ENCODE data around the gene METTL21A.

GRCh38 chr2:207662203-207662602 is 37.0 kb upstream of the METTL21A start:
- no peak for TF ChIP-seq MAX (CRISPR knock-in tag; IDR thresholded peaks at IDR 0.05)
- no peak for TF ChIP-seq TCF15 (CRISPR knock-in tag; IDR thresholded peaks at IDR 0.05)
- TF ChIP-seq TOE1 (IDR thresholded peaks at IDR 0.05; ENCODE audit: borderline replicate concordance) = no peak
- TF ChIP-seq TOE1 (CRISPR knock-in tag; IDR thresholded peaks at IDR 0.05; ENCODE audit: borderline replicate concordance, low read depth) = no peak
- no peak for TF ChIP-seq CHD7 (IDR thresholded peaks at IDR 0.05; ENCODE audit: low read depth, low read length)
- no peak for TF ChIP-seq CHD1 (IDR thresholded peaks at IDR 0.05; ENCODE audit: low read length)
- TF ChIP-seq CTCFL (IDR thresholded peaks at IDR 0.05; ENCODE audit: borderline replicate concordance, insufficient read depth, low read depth, low read length, poor library complexity, severe bottlenecking) = no peak
- no peak for TF ChIP-seq ZBTB33 (CRISPR knock-in tag; IDR thresholded peaks at IDR 0.05)
- no peak for TF ChIP-seq POLR2A (conservative IDR thresholded peaks at IDR 0.05)
- TF ChIP-seq SP2 (IDR thresholded peaks at IDR 0.05; ENCODE audit: extremely low read depth, low read depth, low read length, poor library complexity, severe bottlenecking) = no peak
- TF ChIP-seq ZFX (CRISPR knock-in tag; IDR thresholded peaks at IDR 0.05) = no peak
- TF ChIP-seq TFAP4 (CRISPR knock-in tag; IDR thresholded peaks at IDR 0.05; ENCODE audit: borderline replicate concordance) = no peak

Measured in K562 (cell line).